AG09319 (cell line): ENCODE data around the gene IL1RAPL2.

Source experiments
- DNase-seq: peaks from one replicate; pipeline ENCODE4 v3.0.0-alpha.2; 2010; ENCODE audit warnings: low read depth; ENCODE audit errors: extremely low read depth
- TF ChIP-seq, protein P1 (sequence below): IDR thresholded peaks from 2 replicates; pipeline ENCODE4 v1.5.1; 2011; ENCODE audit warnings: low read depth, mild to moderate bottlenecking, inconsistent platforms, low read length, moderate library complexity

IL1RAPL2 gene

DNA sequence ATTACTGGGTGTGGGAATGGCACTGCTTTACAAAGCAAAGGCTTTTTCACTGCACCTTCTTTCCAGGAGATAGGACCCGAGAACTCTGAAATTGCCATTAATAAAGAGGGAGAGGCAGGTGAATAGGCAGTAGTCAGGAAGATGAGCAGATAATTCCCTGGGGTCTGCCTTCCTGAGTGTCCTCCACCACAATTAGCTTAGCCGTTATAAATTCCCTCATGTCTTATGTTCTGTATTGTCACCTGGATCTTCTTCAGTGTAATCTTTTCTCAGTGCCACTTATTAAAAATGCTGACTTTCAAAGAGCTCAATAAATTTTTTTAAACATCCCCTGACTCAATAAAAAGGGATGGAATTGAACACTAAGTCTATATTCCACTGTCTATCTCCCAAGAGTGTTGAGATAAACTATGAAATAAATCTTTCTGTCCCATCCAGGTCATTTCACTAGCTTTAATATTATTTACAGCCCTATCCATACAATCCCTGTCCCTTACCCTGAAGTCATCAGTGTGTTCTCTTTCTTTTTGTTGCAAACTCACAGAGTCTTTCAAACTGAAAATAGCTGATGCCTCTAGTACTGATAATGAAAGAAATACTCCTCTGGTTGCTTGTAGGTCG, 984.2 kb downstream of the IL1RAPL2 start:
- TF ChIP-seq, protein P1, sequence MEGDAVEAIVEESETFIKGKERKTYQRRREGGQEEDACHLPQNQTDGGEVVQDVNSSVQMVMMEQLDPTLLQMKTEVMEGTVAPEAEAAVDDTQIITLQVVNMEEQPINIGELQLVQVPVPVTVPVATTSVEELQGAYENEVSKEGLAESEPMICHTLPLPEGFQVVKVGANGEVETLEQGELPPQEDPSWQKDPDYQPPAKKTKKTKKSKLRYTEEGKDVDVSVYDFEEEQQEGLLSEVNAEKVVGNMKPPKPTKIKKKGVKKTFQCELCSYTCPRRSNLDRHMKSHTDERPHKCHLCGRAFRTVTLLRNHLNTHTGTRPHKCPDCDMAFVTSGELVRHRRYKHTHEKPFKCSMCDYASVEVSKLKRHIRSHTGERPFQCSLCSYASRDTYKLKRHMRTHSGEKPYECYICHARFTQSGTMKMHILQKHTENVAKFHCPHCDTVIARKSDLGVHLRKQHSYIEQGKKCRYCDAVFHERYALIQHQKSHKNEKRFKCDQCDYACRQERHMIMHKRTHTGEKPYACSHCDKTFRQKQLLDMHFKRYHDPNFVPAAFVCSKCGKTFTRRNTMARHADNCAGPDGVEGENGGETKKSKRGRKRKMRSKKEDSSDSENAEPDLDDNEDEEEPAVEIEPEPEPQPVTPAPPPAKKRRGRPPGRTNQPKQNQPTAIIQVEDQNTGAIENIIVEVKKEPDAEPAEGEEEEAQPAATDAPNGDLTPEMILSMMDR = no peak
- no peak for DNase-seq

DNA sequence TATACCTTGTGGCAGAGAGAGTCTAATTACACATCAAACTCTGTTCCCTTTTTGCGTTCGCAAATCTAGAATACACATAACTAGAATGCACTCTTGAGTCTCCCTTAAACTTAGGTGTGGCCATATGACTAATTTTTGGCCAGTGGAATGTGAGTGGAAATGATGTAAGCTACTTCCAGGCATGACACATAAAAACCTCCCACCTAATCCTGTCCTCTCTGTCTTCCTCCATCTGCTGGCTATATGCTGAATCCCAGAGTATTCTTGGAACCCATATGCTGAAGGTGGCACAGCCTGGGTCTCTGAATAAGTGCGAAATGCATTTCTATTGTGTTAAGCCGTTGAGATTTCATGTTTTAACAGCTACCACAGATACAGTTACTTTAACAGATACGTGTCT, 986.4 kb downstream of the IL1RAPL2 start:
- TF ChIP-seq, protein P1 = no peak
- no peak for DNase-seq

DNA sequence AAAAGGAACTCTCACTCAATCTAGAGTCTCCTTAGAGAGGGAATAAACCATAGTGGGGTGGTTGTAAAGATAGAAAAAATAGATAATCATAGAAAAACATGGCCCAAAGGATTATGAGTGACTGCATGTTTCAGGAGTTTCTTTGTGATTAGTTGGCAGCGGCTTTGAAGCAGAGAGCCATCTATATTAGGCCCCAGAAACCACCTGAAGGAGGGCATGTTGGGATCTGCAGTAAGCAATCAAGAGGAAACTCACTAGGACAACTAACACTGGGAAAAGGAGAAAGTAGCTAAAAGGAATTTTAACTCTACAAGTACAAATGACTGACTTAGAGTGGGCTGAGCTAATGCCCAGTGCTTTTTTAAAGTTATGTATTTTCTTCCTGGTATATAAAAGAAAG, 987.1 kb downstream of the IL1RAPL2 start:
- TF ChIP-seq, protein P1 = no peak
- DNase-seq = no peak

DNA sequence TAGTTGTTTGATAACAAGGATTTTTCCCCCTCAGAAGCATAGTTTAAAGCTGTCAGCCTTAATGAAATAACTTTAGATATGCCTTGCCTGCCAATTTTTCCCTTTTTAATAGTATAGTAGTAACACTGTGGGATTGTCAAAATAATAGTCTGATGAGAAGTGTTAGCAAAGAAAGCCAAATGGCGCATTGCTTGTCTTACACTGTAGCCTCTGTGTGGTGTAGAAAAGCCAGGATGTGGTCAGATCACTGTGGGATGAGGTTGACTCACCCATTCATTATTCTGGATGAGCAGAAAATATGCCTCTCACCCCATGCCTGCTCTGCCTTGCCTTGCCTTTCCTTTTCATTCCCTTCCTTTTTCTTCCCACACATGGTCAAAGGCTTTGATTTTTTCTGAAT, 998.5 kb downstream of the IL1RAPL2 start:
- TF ChIP-seq, protein P1 = no peak
- DNase-seq = no peak

DNA sequence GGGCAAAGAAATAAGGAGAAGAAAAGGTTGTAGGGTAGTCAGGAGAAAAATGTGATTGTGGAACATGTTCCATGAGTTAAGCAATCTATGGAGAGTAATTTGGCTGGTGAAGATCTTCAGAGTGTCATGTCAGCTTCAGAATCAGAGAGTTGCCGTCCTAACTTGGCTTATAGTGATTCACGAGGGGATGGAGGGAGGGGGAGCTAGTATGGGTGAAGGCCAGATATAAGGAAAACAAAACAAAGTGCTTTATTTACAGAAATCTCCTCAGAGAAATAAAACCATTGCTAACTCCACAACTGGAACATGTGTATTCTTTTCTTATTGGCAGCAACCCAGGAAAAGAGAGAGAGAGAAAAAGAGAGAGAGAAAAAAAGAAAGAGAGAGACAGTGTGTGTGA, 999.9 kb downstream of the IL1RAPL2 start:
- no peak for DNase-seq
- TF ChIP-seq, protein P1 = no peak

DNA sequence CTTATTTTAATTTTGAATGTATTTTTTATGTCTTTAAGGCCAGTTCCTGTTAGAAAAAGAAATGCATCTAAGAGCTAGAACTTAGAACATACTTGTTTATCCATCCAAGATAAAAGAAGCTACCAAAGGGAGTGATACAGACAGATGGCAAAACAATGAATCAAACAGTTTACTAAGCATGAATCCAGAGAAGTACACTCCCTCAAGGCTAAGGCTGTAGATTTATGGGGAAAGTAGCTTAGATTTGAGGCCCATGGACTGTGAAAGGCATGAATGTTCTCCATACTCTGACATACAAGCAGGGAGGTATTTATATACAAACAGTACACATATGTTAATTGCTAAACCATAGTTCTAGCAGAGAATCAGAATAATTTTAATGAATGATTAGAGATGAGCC, 1001.1 kb downstream of the IL1RAPL2 start:
- DNase-seq = no peak
- TF ChIP-seq, protein P1 = no peak

DNA sequence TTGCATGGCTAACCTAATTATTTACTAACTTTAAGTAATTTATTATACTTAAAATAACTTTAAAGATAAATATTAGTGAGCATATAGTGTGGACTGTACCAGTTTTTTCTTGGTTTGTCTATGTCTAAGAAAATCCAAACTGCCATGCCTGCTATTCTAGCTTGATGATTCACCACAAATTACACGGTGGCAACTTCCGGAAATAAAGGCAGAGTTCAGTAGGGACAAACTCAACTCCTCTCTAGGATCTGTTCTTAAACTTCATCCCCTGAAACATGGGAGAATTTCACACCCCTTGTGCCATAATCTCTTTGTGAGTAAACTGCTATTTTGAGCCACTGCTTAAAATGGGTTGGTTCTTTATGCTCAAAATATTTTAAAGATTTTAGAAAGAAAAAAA, 1042.7 kb downstream of the IL1RAPL2 start:
- no peak for DNase-seq
- TF ChIP-seq, protein P1 = no peak
